ENCODE data around the gene SPATA45. TPM values are rescaled to one million over a fixed set of nuclear protein-coding genes. Genes with fewer than 3 reads are reported as not detected.
"Not testable (repeated sequence)": the region's sequence is repeated elsewhere in the genome, so short reads cannot be mapped to it uniquely, and the experiment has no call there.

Gene SPATA45
- polyA plus RNA-seq (ENCODE audit: insufficient read length in 4 of 4): under 1 TPM in 3 of 4 donors, not detected in 1; 0.53 to 0.64 (median 0.59) TPM

DNA sequence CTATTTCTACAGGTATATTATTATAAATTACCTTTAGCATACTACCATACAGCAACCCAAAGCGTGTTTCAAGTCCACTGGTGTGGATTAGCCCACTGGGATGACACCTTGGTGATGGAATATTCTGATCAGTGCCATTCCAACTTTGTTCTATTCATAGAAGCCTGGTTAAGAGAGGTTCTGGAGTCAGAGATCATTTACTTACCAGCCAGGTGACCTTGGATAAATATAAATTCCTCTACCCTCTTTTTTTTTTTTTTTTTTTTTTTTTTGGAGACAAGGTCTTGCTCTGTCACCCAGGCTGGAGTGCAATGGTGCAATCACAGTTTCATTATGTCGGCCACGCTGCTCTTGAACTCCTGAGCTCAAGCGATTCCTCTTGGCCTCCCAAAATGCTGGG, at the start of gene SPATA45:
Gene SPATA45 (minus strand): TSS at position 101 of the 400 bp plus-strand sequence. CDS start 11,500 bp downstream, outside the sequence.
- no peak for DNase-seq (ENCODE audit: low read depth in 4 of 4, low spot score in 3 of 4)

DNA sequence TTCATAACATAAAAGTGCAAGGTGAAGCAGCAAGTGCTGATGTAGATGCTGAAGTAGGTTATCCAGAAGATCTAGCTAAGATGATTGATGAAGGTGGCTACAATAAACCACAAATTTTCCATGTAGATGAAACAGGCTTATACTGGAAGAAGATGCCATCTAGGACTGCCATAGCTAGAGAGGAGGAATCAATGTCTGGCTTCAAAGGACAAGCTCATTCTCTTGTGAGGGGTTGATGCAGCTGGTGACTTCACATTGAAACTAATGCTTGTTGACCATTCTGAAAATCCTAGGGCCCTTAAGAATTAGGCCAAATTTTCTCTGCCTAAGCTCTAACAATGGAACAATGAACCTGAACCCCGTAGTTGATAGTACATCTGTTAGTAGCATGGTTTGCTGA, 44.7 kb upstream of the SPATA45 start:
- no peak for DNase-seq (ENCODE audit: low read depth in 4 of 4, low spot score in 3 of 4)

DNA sequence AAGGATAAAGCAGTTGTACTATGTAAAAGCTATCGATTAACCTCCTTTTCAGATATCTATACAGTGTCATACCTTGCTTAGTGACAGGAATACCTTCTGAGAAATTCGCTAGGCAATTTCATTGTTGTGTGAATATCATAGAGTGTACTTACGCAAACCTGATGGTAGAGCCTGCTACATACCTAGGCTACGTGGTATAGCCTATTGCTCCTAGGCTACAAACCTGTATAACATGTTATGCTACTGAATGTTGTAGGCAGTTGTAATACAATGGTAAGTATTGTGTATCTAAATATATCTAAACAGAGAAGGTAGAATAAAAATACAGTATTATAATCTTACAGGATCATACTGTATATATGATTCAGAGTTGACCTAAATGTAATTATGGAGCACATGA, 37.1 kb upstream of the SPATA45 start:
- no peak for DNase-seq (ENCODE audit: low read depth in 4 of 4, low spot score in 3 of 4)

GRCh38 chr1:212879947-212880690, 32.7 kb upstream of the SPATA45 start:
- no peak for DNase-seq (ENCODE audit: low read depth in 4 of 4, low spot score in 3 of 4)

DNA sequence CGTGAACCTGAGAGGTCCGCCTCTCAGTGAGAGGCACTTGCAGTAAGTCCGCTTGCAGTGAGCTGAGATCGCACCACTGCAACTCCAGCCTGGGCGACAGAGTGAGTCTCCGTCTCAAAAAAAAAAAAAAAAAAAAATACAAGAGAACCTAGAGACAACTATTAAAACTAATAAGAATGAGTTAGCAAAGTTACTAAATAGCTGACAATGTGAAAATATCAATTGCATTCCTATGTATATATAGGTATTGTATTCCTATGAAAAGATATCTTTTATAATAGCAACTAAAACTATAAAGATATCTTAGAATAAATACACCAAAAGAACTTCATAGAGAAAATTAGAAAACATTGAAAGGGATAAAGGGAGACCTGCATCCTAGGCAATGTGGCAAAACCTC, 31.0 kb upstream of the SPATA45 start:
- DNase-seq (ENCODE audit: low read depth in 4 of 4, low spot score in 3 of 4): no peak

DNA sequence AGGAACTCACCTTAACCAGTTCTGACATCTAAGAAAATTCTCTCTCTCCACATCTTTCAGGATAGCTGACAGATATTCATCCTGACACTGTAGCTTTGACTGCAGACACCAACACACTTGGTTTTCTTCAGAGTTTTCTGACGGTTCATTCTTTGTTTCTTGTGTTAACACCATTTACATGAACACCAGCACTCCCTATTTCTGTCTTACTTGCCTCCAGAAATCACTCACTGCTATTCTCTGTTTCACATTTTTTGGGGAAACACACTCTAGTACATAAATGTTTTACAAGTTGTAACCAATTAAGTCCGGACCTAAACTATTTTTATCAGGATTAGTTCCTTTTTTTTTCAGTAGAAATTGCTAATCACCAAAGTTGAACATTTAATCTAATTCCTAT, 26.1 kb upstream of the SPATA45 start:
- no peak for DNase-seq (ENCODE audit: low read depth in 4 of 4, low spot score in 3 of 4)

GRCh38 chr1:212871976-212872375, 24.5 kb upstream of the SPATA45 start:
- no peak for DNase-seq (ENCODE audit: low read depth in 4 of 4, low spot score in 3 of 4)

DNA sequence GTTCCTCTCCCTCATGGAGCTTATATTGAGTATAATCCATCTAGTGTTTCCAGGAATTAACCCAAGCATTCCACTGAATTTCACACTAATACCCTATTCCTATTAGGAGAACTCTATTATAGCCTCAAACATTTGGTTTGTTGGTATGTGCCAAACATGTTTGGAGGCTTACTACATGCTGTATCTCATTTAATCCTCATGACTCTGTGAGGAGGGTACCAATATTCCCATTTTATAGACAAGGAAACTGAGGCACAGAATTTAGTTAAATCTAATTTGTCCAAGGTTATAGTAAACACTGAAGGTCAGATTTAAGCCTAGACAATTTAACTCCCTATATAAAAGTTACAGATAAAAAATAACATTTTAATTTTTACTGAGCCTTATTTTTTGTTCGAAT, 19.7 kb upstream of the SPATA45 start:
- DNase-seq (ENCODE audit: low read depth in 4 of 4, low spot score in 3 of 4): no peak

- DNase-seq (ENCODE audit: low read depth in 4 of 4, low spot score in 3 of 4): no peak
Measured at GRCh38 chr1:212864201-212864600, 16.8 kb upstream of the SPATA45 start.

DNA sequence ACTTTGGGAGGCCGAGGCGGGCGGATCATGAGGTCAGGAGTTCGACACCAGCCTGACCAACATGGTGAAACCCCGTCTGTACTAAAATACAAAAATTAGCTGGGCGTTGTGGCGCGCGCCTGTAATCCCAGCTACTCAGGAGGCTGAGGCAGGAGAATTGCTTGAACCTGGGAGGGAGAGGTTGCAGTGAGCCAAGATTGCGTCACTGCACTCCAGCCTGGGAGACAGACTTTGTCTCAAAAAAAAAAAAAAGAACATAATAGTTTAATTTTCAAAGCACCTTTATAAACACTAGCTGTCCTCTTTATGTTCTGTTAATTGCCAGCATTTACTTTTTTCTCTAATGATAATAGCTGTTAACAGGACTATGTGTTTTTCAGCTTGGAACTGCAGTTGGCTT, 15.9 kb upstream of the SPATA45 start:
- DNase-seq (ENCODE audit: low read depth in 4 of 4, low spot score in 3 of 4): not testable (repeated sequence)

- DNase-seq (ENCODE audit: low read depth in 4 of 4, low spot score in 3 of 4): no peak
Measured at GRCh38 chr1:212862111-212862690, 14.8 kb upstream of the SPATA45 start.

- DNase-seq (ENCODE audit: low read depth in 4 of 4, low spot score in 3 of 4): no peak
Measured at GRCh38 chr1:212860713-212861581, 13.5 kb upstream of the SPATA45 start.

- peak in 1 of 4 donors; percentile 35 for DNase-seq (ENCODE audit: low read depth in 4 of 4, low spot score in 3 of 4)
Measured at GRCh38 chr1:212858461-212859265, 11.2 kb upstream of the SPATA45 start.

GRCh38 chr1:212857992-212858460, 10.6 kb upstream of the SPATA45 start, which contains the start of gene FLVCR1:
Gene FLVCR1, plus strand, starts transcription at chr1:212858275. Its CDS starts 178 bp downstream, at chr1:212858453.
- peak; percentile 89 to 95 (median 93) for DNase-seq (ENCODE audit: low read depth in 4 of 4, low spot score in 3 of 4)

DNA sequence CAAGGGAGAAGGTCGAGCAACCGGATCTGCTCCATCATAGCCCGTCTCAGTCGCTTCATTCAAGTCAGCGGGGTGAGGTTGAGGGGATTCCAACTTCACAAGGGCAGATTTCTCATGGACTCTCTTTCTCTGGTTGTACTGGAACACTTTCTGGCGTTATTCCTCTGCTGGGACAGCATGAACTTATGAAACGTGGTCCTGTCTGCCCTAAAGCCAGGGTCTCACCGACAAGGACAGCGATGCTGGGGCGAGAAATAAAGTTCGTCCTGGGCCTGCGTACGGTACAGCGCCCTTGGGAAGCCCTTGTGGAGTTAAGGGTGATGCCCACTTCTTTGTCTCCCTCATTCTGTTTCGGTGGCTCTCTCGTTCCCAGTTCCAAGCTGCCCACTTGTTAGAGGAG, 9.3 kb upstream of the SPATA45 start:
- DNase-seq (ENCODE audit: low read depth in 4 of 4, low spot score in 3 of 4): no peak

- DNase-seq (ENCODE audit: low read depth in 4 of 4, low spot score in 3 of 4): no peak
Measured at GRCh38 chr1:212853658-212854057, 6.2 kb upstream of the SPATA45 start.

DNA sequence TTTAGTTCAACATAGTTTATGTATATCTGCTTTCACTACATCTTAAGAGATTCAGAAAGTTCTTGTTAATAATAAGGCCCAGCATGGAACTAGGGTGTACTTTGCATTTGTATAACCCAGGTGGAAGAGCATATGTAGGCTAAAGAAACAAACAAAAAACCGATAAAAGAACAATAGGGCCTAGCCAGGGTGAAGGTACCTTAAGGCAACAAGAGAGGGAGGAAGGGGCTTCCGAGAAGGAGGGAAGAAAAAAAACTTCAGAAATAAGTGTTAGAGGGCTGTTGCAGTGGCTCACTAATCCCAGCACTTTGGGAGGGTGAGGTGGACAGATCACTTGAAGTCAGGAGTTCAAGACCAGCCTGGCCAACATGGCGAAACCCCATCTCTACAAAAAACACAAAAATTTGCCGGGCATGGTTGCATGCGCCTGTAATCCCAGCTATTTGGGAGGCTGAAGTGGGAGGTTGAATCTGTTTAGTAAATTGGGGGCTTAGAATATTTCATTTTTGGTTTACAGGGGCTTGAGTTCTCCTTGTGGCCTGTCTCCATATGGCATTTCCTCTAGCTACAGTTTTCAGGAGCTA, 4.7 kb upstream of the SPATA45 start:
- DNase-seq (ENCODE audit: low read depth in 4 of 4, low spot score in 3 of 4): no peak

- DNase-seq (ENCODE audit: low read depth in 4 of 4, low spot score in 3 of 4): not testable (repeated sequence)
Measured at GRCh38 chr1:212844521-212844920, 2.9 kb downstream of the SPATA45 start.

DNA sequence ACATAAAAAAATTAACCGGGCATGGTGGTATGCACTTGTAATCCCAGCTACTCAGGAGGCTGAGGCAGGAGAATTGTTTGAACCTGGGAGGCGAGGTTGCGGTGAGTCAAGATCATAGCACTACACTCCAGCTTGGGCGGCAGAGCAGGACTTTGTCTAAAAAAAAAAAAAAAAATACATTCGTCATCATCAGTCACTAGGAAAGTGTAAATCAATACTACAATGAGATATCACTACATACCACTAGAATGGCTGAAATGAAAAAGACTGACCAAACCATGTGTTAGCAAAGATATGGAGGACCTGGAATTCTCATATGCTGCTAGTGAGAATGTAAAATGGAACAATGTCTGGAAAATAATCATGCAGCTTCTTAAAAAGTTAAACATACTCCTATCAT, 9.3 kb downstream of the SPATA45 start:
- DNase-seq (ENCODE audit: low read depth in 4 of 4, low spot score in 3 of 4): no peak
